ENCODE measurements around the gene MIDN. TPM values are rescaled to one million over a fixed set of nuclear protein-coding genes. Genes with fewer than 3 reads are reported as not detected.

Gene MIDN
- total and polyA plus RNA-seq, 2 of the 4 experiments (the other 2 are of a cell fraction) = 2.5 to 26.0 TPM

DNA sequence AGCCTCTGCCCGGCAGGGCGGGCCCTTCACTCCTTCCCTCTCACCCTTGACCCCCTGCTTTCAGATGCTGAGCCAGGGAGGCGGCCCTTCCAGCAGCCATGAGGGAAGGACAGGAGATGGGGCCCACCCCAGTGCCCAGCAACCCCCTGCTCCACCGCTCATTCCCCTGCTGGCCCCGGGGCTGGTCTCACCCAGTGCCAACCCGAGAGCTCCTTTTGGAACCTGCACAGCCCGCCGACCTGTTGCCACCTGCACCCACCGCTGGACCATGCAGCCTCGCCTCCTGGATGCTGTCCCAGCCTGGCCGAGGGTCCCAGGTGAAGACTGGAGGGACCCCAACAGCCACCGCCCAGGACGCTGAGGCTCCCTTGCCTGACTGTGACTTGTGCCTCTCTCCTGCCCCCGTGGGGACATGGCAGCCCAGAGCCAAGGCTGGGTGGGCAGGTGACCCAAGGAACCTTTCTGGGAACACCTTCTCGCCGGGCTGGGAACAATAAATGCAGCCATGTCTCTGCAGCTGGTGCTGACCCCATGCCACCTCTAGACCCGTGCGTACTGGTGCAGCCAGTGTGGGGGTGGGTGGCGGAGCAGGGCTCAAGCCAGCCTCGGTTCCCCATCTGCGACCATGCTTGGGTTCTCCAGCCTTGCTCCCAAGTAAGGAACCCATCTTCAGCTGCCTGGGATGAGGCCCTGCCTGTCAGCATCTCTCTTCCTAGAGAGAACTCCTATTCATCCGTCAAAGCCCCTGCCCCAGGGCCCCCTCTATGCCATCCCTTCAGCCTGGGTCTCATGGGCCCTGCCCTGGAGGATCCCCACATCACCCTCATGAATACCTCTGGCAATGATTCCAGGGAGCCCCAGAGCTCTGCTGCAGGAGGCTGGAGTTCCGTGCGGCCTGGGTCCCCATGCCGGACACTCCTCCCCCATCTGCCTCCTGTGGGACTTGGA, 30.6 kb downstream of the MIDN start:
- Histone ChIP-seq H3K4ac (ENCODE audit: low read depth, low read length) (no peak overlapping the region), H3K9me1 (ENCODE audit: insufficient read depth, low read length) (no peaks in the 10 kb centered on the region), H3K27me3 (ENCODE audit: control insufficient read depth, insufficient read depth, low read length) (peaks cover 6% of the 10 kb centered on the region; the same call in 1 of the 2 replicates), H3K4me2 (ENCODE audit: low read depth, low read length) (no peak overlapping the region), H3K14ac (replicated peaks; ENCODE audit: low read depth, low read length) (no peak overlapping the region), H4K20me1 (ENCODE audit: insufficient read depth, low read length) (peaks cover 30% of the 10 kb centered on the region), H4K8ac (ENCODE audit: low read depth in 2 of 2, low read length in 2 of 2) (no peak overlapping the region), H3K9ac (ENCODE audit: low read depth, low read length) (no peak overlapping the region), H3K23ac (ENCODE audit: low read depth, low read length) (no peak overlapping the region), H3K79me1 (ENCODE audit: low read depth in 1 of 2, low read length in 2 of 2) (peaks cover 12 to 33% of the 10 kb centered on the region in 2 experiments; a peak in 3 of 4 replicates), H2AFZ (replicated peaks; ENCODE audit: low read length, poor library complexity) (no peak overlapping the region), H2BK20ac (ENCODE audit: low read depth, low read length) (no peak overlapping the region), H4K5ac (ENCODE audit: low read depth, low read length) (no peak overlapping the region), H3K4me1 (ENCODE audit: control insufficient read depth, insufficient read depth, low read length) (peaks cover 13% of the 10 kb centered on the region), H3K56ac (ENCODE audit: extremely low read depth, insufficient read depth, low read length) (no peak overlapping the region), H2AK9ac (replicated peaks; ENCODE audit: low read depth, low read length, poor library complexity) (peak overlapping the region; percentile 80), H4K91ac (ENCODE audit: insufficient read depth, low read depth, low read length) (no peak overlapping the region), H3K18ac (ENCODE audit: low read depth, low read length) (no peak overlapping the region), H2AK5ac (ENCODE audit: low read depth, low read length) (no peak overlapping the region), H2BK15ac (ENCODE audit: low read depth, low read length) (no peak overlapping the region), H3K27ac (ENCODE audit: insufficient read depth, low read length) (no peak overlapping the region), H3K4me3 (ENCODE audit: insufficient read depth, low read depth, low read length) (no peak overlapping the region), H3K9me3 (ENCODE audit: control insufficient read depth, insufficient read depth, low read length) (no peaks in the 10 kb centered on the region), H3K36me3 (ENCODE audit: control insufficient read depth, insufficient read depth, low read length) (peaks cover 20% of the 10 kb centered on the region), H2BK5ac (ENCODE audit: low read depth, low read length, poor library complexity, severe bottlenecking) (no peak overlapping the region), H2BK120ac (ENCODE audit: low read depth, low read length) (no peak overlapping the region)
- DNase-seq (no peak), ATAC-seq (ENCODE audit: low read depth) (no peak)
- WGBS, 2 experiments (ENCODE audit: extremely low coverage in 2 of 2, insufficient read length in 1 of 2) = 96% methylated on average over 11 of the region's 25 CpGs; no CpG with 5 or more reads in 1 of the 2 experiments
- ChIA-PET CTCF (interaction anchor here (0.6 to 1.7 kb wide), 6 partner anchors 9 to 96 kb away, joined by 3 to 8 read pairs (median 3); partner anchors contain the start of gene CIRBP), POLR2A (ENCODE audit: unreplicated experiment) (no interaction called here)
- in situ Hi-C loops (cut with MboI; ENCODE audit: low sequenced_read_pairs) = no loop called here
- dilution Hi-C loops (cut with HindIII; ENCODE audit: low sequenced_read_pairs, unreplicated experiment) = no loop called here
- no TSS peak for BruUV-seq (replicated peaks)
- intact Hi-C loops (cut with micrococcal nuclease) = loop anchor here (1.0 to 5.0 kb wide), 4 partner anchors 83 to 128 kb away; partner anchors contain the start of genes DAZAP1 and NDUFS7
- TF ChIP-seq SMC3 (IDR thresholded peaks at IDR 0.05; ENCODE audit: low read depth, low read length) = no peak
- TF ChIP-seq, protein P1, sequence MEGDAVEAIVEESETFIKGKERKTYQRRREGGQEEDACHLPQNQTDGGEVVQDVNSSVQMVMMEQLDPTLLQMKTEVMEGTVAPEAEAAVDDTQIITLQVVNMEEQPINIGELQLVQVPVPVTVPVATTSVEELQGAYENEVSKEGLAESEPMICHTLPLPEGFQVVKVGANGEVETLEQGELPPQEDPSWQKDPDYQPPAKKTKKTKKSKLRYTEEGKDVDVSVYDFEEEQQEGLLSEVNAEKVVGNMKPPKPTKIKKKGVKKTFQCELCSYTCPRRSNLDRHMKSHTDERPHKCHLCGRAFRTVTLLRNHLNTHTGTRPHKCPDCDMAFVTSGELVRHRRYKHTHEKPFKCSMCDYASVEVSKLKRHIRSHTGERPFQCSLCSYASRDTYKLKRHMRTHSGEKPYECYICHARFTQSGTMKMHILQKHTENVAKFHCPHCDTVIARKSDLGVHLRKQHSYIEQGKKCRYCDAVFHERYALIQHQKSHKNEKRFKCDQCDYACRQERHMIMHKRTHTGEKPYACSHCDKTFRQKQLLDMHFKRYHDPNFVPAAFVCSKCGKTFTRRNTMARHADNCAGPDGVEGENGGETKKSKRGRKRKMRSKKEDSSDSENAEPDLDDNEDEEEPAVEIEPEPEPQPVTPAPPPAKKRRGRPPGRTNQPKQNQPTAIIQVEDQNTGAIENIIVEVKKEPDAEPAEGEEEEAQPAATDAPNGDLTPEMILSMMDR (conservative IDR thresholded peaks at IDR 0.05; ENCODE audit: low read depth, low read length) = no peak
- TF ChIP-seq, protein P2, sequence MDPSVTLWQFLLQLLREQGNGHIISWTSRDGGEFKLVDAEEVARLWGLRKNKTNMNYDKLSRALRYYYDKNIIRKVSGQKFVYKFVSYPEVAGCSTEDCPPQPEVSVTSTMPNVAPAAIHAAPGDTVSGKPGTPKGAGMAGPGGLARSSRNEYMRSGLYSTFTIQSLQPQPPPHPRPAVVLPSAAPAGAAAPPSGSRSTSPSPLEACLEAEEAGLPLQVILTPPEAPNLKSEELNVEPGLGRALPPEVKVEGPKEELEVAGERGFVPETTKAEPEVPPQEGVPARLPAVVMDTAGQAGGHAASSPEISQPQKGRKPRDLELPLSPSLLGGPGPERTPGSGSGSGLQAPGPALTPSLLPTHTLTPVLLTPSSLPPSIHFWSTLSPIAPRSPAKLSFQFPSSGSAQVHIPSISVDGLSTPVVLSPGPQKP (IDR thresholded peaks at IDR 0.05; ENCODE audit: borderline replicate concordance, low read depth, low read length) = no peak
- TF ChIP-seq RCOR1 (IDR thresholded peaks at IDR 0.05; ENCODE audit: insufficient replicate concordance, low read length) = no peak
- no peak for TF ChIP-seq MXI1 (IDR thresholded peaks at IDR 0.05; ENCODE audit: borderline replicate concordance, low read depth, low read length)
- TF ChIP-seq POLR2A (IDR thresholded peaks at IDR 0.05; ENCODE audit: low read depth, low read length) = no peak
- no peak for TF ChIP-seq FOS (IDR thresholded peaks at IDR 0.05; ENCODE audit: low read depth, low read length)
- no peak for TF ChIP-seq MAZ (IDR thresholded peaks at IDR 0.05; ENCODE audit: borderline replicate concordance, low read depth, low read length)
- no peak for TF ChIP-seq BHLHE40 (IDR thresholded peaks at IDR 0.05; ENCODE audit: low read depth, low read length)
- TF ChIP-seq CHD1 (IDR thresholded peaks at IDR 0.05; ENCODE audit: low read depth, low read length) = no peak
- TF ChIP-seq MAFK (IDR thresholded peaks at IDR 0.05; ENCODE audit: low read depth, low read length) = no peak
- no peak for TF ChIP-seq RFX5 (IDR thresholded peaks at IDR 0.05; ENCODE audit: low read depth, low read length)
- TF ChIP-seq NFE2L2 (IDR thresholded peaks at IDR 0.05; ENCODE audit: low read depth, low read length) = no peak
- no peak for TF ChIP-seq CEBPB (IDR thresholded peaks at IDR 0.05; ENCODE audit: low read depth, low read length)
- TF ChIP-seq RAD21 (IDR thresholded peaks at IDR 0.05; ENCODE audit: low read length) = no peak
